ENCODE measurements around the gene DAPL1.
A peak's percentile ranks its signal among the peaks of the same experiment; 100 is the strongest.

The DAPL1 gene, protein sequence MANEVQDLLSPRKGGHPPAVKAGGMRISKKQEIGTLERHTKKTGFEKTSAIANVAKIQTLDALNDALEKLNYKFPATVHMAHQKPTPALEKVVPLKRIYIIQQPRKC

DNA sequence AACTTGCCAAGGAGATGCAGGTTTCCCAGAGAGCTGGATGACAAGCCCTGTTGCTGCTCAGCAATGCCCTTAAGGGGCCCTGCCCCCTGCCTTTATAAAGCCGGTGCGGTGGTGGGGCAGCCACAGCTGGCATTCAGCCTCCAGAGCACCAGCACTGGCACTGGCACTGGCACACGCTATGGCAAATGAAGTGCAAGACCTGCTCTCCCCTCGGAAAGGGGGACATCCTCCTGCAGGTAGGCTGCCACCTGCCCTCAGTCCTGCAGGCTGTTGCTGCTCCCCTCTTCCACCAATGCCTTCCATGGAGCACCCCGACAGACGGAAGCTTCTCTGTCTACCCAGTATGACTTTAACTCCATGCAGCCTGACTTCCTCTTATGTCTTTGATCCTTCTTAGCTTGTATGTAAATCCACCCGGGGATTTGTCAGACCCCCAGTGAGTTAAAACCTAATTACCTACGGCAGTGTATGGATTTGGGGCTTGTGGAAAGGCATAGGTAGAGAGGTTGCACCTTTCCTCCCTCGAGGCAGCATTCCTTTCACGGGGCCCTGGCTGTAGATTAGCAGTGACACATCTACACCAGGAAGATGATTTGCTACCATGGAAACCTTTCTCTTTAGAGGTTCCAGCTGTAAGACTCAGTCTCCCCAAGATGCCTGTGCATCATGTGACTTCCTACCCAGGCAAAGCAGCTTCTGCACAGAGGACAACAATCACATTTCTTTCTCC is at the start of gene DAPL1:
Gene DAPL1, plus strand, starts transcription at position 123 of the 730 bp plus-strand sequence. Its CDS starts 56 bp downstream, at position 179.
- no peak for DNase-seq (ENCODE audit: low read depth)

DNA sequence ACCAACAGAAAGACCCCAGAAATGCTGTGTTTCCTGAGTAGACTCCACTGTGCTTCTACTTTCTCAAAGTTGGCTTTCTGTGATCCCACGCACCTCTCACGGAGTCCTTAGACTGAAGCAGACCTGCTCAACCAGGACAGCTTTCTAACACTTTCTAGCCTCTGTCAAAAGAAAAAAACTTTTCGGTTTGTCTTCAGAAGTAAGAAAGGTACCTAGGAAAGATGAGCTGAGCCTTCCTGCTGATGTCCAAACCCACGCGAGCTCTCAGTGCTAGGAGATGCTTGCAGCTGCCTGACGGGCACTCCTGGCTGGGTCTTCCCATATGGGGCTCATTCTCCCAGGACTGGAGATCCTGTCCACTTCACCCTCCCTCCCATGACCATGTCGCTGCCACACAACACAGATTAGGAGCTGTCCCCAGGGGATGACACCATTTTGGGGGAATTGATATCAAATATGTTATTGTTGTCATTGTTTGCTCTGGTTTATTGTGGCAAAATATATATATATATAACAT is 49.2 kb upstream of the DAPL1 start:
- no peak for DNase-seq (ENCODE audit: low read depth)

DNA sequence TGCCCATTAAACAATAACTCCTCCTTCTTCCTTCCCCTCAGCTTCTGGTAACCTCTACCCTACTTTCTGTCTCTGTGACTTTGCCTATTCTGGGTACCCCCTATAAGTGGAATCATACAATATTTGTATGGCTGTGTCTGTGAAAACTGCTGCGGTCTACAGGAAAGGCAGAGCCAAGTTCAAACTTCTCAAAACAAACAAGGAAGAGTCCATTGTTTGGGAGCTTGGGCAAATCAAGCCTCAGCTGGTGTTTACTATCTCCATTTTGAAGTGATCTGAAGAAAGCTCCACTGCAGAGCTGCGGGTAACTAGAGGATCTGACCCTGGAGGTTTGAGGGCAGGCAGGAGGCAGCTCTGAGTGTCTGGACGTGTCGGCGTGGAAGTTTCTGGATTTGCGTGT is 48.6 kb upstream of the DAPL1 start:
- no peak for DNase-seq (ENCODE audit: low read depth)

DNA sequence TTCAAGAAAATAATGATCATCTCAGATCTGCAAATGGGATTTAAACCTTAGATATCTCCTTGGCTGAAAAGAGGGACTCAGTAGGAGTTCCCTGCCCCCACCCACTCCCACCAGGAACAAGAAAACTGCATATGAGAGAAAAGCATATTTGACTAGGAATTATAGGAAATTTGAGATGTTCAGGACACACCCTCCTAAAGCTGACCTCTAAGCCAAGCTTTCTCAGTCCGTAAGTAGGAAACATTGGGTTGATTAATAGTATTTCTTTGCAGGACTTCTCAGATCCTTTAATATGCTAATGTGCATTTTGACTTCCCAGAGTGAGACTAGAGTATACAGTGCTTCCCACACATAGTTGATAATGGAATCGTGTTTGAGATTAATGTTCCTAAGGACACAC is 47.8 kb upstream of the DAPL1 start:
- no peak for DNase-seq (ENCODE audit: low read depth)

DNA sequence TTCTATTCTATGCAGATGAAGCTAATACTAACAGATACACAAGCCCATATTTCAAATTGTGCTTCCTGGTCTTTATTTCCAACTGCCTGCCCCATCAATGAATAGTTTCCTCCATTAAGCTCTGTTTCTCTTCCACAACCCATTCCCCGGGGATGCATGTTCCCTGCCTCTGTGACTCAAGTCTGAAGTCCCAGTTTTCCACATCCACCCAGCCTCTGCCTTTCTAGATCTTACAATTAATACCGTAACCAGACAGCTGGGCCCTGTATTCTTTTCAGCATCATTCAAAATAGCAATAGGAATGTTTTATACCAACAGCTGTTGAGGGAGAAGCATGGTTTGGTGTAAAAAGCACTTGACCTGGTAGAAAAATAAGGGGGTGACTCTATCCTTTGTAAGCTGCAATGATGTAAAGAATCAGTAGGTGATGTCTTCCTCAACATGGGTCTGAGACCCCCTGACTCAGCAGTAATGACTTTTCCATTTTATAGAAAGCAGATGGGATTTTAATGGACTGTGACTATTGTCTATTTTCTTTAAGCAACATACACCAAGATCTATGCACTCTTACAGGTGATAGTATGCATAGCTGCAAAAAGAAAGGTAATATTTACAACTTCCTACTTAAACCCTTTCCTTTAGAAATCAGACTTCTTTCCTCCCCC is 46.1 kb upstream of the DAPL1 start:
- DNase-seq (ENCODE audit: low read depth), result no peak

DNA sequence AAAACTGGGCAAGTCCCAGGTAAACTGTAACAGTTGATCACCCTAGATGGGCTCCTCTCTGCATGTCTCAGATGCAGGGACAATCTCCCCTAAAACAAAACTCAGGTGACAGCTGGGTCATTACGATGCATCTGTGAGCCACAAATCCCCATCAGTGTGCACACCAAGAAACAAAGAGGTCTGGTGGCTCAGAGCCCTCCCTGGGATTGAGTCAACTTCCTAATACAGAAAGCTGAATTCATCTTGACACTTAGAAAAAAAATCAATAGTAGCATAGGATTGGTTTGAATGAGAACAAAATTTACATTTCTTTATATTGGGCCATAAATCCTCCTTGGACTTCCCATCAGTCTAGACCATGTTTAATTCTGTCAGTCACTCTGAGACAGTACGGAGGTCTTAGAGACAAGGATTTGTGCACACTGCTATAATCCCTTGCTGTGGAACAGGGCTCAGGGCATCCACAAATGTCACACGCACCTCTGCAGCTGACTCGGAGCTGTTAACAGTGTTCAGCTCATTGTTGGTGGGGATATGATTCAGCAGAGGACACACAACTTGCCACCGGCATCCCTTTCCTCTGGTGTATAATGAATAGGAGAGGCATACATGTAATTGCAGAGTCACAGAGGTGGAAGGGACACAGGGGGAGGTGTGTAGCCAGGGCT is 44.5 kb upstream of the DAPL1 start:
- DNase-seq (ENCODE audit: low read depth), result no peak

DNA sequence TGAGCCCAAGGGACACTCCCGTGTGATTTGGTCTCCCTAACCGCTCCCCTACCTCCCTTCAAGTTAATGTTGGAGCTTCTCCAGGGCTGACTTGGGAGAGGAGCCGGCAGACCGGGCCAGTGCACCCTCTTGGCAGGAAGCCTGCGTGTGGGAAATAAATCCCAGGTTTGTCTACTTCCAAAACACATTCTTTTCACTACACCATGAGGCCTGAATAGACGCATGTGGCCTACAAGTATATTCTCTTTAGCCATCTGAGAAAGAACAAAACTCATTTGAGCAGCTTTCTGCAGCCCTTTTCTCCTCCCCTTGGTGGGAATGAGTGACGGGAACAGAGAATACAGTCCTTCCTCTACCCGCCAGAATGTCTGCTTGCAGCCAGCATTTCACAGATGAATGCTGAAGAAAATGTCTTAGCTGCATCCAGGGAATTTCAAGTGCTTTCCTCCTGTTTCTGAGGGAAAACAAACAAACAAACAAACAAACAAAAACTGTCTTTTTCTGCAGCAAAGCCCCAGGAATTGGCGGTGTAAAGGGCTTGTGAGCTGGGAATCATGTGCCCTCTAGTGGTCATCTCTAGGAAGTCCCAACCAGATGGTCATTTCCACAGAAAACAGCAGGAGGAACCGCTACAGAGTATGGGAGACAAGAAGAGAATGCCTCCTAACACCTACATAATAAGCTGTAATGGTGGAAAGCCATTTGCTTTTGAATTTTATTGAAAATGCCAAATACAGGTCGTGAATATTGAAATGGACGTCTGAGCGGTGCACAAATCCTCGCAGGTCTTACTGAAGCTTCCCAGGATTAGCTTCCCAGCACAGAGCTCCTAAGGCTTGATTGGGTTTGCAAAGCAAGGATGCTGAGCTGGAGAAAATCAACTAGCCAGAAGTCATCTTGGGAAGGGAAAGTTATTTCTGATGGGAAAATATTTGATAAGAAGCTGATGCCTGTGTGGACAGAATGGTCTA is 41.2 kb upstream of the DAPL1 start:
- peak; percentile 6 for DNase-seq (ENCODE audit: low read depth)

DNA sequence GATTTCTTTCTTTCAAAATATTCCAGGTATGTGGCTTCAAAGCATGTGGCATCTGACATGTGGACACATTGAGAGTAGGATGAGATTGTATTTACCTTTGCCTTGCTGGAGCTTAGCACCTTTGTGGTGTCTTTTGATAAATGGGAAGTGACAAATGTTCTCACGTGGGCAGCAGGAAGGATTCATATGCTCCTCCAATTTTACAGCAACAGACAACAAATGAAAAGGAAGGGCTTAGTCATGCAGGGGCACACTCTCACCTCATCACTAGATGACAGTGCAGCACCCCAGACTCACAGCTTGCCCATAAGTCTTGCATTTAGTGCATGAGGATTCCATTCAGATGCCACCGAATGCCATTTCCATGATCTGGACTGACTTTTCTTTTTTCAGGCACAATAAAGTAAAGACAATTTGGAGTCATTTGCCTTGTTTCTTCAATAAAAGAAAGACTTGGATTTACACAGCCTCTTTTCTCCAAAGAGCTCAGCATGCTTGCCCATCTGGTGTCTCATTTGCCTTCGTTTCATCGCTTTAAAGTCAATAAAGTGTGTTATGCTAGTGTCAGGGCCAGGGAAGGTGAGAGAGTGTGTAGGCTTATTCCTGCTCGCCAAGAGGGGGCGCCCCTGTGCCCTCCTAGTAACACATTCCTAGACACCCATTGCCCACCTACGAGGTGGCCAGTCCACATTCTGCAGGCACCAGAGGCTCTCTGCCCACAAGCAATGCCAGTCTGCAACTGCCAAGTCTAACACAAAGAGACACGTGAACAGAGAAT is 39.6 kb upstream of the DAPL1 start:
- no peak for DNase-seq (ENCODE audit: low read depth)

DNA sequence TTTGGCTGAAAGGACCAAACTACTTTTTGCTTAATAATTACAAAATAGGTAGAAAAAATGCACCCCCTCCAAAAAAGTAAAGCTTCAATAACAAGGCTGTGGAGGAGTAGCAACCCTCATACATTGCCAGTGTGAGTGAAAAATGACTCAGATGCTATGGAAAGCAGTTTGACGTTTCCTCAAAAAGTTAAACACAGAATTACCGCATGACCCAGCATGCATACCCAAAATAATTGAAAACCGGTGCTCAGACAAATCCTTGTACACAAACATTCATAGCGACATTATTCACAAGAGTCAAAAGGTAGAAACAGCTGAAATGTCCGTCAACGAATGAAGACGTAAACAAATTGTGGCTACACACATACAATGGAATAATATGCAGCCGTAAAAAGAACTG is 38.8 kb upstream of the DAPL1 start:
- DNase-seq (ENCODE audit: low read depth), result no peak

DNA sequence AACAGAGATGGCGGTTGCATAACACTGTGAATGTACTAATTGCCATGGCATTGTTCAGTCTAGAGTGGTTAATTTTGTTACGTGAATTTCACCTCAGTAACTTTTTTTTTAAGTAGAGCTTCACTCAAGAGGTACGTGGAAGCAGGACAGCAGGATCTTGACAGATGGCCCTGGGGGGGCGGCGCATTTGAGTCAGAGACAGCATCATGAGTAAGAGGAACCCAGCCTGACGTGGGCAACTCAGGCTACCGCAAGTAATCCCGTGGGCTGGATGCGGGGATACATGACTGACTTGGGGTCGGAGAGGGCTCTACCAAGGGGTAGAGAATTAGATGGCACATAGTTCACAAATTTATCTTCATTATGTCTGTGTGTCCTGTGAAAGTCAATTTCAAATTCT is 38.1 kb upstream of the DAPL1 start:
- no peak for DNase-seq (ENCODE audit: low read depth)

DNA sequence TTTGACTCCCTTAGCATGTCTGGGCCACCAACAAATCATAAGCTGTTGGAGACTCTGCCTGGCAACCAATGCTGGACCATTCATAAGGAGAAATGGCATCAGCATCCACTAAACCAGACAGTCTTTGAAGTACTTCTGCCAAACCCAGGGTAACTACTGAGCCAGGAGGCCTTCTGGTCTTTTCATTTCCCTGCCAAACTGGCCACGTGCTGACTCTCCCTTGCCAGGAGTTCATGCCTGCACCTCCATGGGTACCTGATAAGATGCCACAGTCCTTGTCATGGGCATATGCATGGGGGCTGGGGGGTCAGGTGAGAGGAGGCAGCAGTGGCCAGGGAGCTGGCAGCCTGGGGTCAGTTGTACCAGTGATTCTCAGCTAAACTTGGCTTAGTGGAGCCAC is 34.2 kb upstream of the DAPL1 start:
- no peak for DNase-seq (ENCODE audit: low read depth)

DNA sequence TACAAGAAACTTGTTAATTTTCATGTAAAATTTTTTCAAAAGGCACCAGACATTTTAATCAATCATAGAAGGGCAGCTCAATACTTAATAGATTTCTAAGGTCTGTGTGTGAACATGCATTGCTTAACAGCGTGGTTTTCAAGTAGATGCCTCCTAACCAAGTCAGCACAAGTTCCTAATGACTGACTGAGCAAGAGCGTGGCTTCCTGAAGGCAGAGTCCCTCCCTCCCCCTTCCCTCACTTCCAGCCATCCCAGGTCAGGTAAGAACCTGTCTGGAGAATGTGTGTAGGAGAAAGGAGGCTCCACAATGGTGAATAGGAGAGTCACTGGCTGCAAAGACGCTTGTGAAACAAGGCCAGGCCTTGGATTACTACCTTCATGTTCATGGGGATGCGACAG is 33.5 kb upstream of the DAPL1 start:
- DNase-seq (ENCODE audit: low read depth), result no peak

DNA sequence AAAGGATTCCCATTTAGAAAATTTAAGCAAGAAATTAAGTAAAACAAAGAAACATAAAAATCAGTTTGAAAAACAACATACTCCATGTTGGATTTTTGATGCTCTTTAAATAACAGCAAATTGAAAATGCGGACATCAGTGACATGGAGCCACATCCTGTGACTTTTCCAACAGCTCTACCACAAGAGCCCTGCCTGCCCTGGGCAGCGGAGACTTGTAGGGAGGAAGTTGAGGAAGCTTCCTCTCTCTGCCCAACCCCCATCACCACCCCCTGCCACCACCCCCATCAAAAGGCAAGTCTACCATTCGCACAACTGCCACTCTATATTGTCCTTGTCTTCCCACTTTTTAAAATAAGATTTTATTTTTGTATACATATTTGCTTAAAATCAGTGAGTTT is 32.8 kb upstream of the DAPL1 start:
- no peak for DNase-seq (ENCODE audit: low read depth)

DNA sequence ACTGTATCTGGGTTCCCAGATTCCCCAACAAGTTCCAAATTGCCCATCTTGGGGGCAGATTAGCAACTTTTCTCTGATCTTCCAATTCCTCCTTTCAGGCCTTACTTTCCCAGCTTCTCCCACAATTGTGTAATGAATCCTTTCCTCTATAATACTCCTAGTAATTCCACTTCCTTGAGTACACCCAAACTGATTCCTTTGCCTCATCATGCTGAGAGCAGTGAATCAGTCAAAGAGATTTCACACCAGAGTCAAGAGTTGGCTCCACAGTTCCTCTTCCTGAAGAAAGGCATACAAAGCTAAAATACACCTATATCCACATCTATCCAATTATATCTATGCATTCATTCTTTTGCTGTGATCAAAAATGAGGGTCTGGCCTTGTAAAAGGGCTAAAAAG is 28.6 kb upstream of the DAPL1 start:
- DNase-seq (ENCODE audit: low read depth), result no peak

DNA sequence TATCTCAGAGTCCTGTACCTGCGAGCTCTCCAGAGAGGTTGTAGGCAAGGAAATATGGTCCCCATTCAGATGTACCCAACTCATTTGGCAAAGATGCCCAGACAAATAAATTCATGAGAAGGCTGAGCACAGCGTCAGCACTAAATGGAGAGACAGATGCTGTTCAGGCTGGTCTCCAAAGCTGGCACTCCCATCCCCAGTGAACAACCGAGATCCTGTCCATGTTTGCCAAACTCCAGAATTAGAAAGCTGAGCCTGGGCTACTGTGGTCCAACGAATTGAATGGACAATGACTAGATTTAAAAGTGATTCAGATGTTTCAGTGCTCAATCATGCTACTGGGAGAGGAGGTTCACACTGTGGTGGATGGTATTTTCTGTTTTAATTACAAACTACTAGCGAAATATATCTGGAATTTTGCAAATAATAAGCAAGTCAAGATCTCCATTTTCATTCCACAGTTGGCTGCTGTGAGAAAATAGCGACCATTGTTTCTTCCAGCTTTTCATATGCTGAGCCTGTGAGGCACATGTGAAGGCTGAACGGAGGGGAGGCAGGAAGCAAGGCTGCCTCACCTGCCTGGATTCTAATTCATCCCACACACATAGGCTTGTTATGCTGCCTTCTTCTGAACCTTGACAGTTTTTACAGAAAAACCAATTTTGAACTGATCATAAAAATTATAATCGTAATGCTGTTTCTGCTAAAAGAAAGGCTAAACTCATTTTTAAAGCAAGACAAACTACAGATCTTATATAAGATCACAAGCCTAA is 22.6 kb upstream of the DAPL1 start:
- no peak for DNase-seq (ENCODE audit: low read depth)

DNA sequence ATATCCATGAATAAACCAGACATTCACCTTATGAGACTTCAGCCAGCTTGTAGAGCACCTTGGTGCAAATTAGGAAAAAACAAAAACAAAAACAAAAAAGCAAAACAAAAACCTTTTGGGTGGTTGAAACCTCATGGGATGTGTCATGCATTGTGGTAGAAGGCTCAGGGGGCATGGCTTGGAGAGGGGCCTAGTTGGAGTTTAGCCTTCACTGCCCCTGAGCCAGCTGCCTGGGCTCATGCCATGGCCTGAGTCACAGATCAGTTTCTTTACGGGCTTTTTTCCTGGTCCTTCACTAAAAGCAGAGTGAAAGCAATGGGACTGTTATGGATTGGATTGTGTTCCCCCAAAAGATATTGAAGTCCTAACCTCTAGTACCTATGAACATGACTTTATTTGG is 22.0 kb upstream of the DAPL1 start:
- DNase-seq (ENCODE audit: low read depth), result no peak

DNA sequence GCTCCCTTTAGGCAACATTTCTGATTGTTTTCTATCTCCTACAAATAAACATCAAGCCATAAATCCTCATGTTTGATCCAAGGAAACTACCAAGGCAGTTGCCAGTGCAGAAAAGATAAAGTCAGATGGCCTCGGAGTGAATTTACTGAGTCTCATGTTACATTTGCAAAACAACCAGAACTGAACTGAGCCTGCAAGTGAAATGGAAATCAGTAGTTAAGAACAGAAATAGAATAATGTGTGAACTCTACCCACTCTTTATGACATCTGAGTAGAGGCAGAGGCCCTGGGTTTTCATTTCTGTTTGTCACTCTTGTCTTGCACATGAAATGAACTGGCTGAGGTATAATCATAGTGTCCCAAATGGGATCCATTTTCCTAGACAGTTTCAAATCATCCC is 20.4 kb upstream of the DAPL1 start:
- DNase-seq (ENCODE audit: low read depth), result no peak

DNA sequence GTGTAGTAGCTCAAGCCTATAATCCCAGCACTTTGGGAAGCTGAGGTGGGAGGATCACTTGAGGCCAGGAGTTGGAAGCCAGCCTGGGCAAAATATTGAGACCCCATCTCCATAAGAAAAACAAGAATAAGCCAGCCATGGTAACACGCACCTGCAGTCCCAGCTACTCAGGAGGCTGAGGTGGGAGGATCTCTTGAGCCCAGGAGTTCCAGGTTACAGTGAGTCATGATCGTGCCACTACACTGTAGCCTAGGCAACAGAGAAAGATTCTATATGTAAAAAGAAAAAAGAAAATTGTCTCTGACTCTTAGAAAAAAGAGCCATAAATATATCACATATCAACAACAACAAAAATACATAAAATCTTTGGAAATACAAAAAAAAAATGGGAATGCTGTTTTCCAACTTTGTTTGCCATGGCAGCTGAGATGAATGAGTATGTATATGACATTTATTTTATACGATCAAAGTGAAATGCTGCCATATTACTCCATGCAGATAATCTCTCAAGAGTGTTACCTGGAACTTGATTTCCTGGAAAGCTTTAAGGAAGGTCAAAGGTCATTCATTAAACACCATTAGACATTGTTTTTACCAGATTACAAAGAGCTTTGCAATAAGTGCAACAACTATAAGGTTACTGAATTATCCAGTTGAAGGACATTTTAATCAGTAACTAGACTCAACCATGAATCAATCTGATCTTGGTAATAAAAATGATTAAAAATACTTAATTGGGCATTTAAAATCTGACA is 19.7 kb upstream of the DAPL1 start:
- DNase-seq (ENCODE audit: low read depth), result no peak

DNA sequence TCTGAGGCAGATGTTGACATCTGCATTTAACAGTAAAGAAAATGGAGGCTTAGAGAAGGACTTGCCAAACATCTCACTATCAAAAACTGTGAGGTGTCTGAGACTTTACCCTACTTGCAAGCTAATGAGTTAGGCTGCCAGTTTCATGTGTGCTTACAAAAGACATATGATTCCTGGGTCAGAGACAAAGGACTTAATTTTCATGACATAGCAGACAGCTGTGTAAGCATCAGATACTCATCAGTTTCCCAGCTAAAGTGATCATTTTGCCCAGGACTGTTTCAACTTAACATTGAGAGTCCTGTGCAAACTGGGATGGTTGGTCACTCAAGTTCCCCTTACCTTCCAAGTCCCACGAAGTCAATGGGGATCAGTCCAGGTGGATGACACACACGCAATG is 18.9 kb upstream of the DAPL1 start:
- DNase-seq (ENCODE audit: low read depth), result no peak

All from stimulated activated CD4-positive, alpha-beta T cell treated with anti-CD3 and anti-CD28 coated beads, Interleukin-2, amount 100 ng/mL, for 4 hours (primary cell).